ENCODE data around the gene NUP93. TPM values are rescaled to one million over a fixed set of nuclear protein-coding genes. Genes with fewer than 3 reads are reported as not detected.

NUP93 gene
- total and polyA plus RNA-seq, 2 of the 8 experiments (the other 6 are each of a cell fraction or from before 2014, with no cell fraction given): 147 to 201 TPM

GRCh38 chr16:56764835-56765234 lies 34.9 kb downstream of the NUP93 start:
- H4K5ac ChIP-seq (ENCODE audit: insufficient read length, low read depth, low read length): no peak overlapping the region
- no peak overlapping the region for H2AK5ac ChIP-seq (ENCODE audit: low read depth, low read length)
- no peak overlapping the region for H2AFZ ChIP-seq (ENCODE audit: low read length)
- no peak overlapping the region for H2BK5ac ChIP-seq (ENCODE audit: low read depth, low read length)
- POLR2A ChIA-PET (ENCODE audit: partially characterized antibody): no interaction called here
- no peak overlapping the region for H3K9ac ChIP-seq (replicated peaks in 1 of 4; ENCODE audit: extremely low read depth in 1 of 4, low read depth in 3 of 4, low read length in 3 of 4)
- no peak overlapping the region for H2BK12ac ChIP-seq (ENCODE audit: low read depth, low read length)
- no peaks in the 10 kb centered on the region for H3K9me3 ChIP-seq (ENCODE audit: insufficient read depth in 2 of 2, low read depth in 1 of 2, low read length in 1 of 2)
- H3K79me2 ChIP-seq (ENCODE audit: control insufficient read depth in 1 of 2, insufficient read depth in 2 of 2, low read length in 2 of 2): peaks cover 0 to 3% of the 10 kb centered on the region in 2 experiments; a peak in 1 of 4 replicates
- H4K8ac ChIP-seq (ENCODE audit: extremely low read depth, insufficient read depth, low read length): no peak overlapping the region
- H2BK15ac ChIP-seq (ENCODE audit: low read length): no peak overlapping the region
- no peak overlapping the region for H3K4me2 ChIP-seq (ENCODE audit: insufficient read depth in 1 of 2, low read depth in 2 of 2, low read length in 2 of 2)
- no peak overlapping the region for H2BK20ac ChIP-seq (ENCODE audit: low read length)
- no peak overlapping the region for H2BK120ac ChIP-seq (replicated peaks; ENCODE audit: low read depth, low read length)
- H3K4me1 ChIP-seq (replicated peaks in 1 of 4; ENCODE audit: control insufficient read depth in 3 of 4, insufficient read depth in 4 of 4, low read length in 3 of 4): no peaks in the 10 kb centered on the region
- H3K4me3 ChIP-seq (ENCODE audit: extremely low read depth in 1 of 4, insufficient read depth in 2 of 4, low read depth in 3 of 4, low read length in 4 of 4): no peak overlapping the region
- H4K20me1 ChIP-seq (replicated peaks in 1 of 2; ENCODE audit: control insufficient read depth in 1 of 2, insufficient read depth in 2 of 2, low read length in 2 of 2): peaks cover 4 to 5% of the 10 kb centered on the region in 2 experiments
- TF ChIP-seq NRF1 (IDR thresholded peaks at IDR 0.05; ENCODE audit: low read depth, low read length): no peak
- no peak for TF ChIP-seq TEAD4 (IDR thresholded peaks at IDR 0.05; ENCODE audit: low read depth, low read length)
- TF ChIP-seq GTF2F1 (IDR thresholded peaks at IDR 0.05; ENCODE audit: borderline replicate concordance, low read depth, low read length): no peak
- no peak for TF ChIP-seq RXRA (IDR thresholded peaks at IDR 0.05; ENCODE audit: insufficient read depth, low read depth, low read length)
- TF ChIP-seq HDAC2 (IDR thresholded peaks at IDR 0.05; ENCODE audit: borderline replicate concordance in 1 of 2, low read depth in 2 of 2, low read length in 2 of 2): no peak
- no peak for TF ChIP-seq SIX5 (IDR thresholded peaks at IDR 0.05; ENCODE audit: low read depth, low read length)
- no peaks in the 10 kb centered on the region for H3K23me2 ChIP-seq (ENCODE audit: low read depth, low read length)
- H3K79me1 ChIP-seq (ENCODE audit: low read depth, low read length): no peaks in the 10 kb centered on the region; the same call in 1 of the 2 replicates
- no peak overlapping the region for H3K23ac ChIP-seq (ENCODE audit: insufficient read length)
- H4K91ac ChIP-seq (replicated peaks; ENCODE audit: insufficient read length, low read length): no peak overlapping the region
- H3K4ac ChIP-seq (replicated peaks; ENCODE audit: insufficient read length, low read depth, low read length): no peak overlapping the region
- no peak overlapping the region for H3K18ac ChIP-seq (ENCODE audit: extremely low read depth, low read length)
- no peaks in the 10 kb centered on the region for H3K27me3 ChIP-seq (replicated peaks in 1 of 4; ENCODE audit: control insufficient read depth in 3 of 4, extremely low read depth in 1 of 4, insufficient read depth in 3 of 4, low read length in 3 of 4)
- DNase-seq (ENCODE audit: low read depth in 1 of 2, low spot score in 2 of 2) (no peak), FAIRE-seq (no peak)
- H3K56ac ChIP-seq (replicated peaks; ENCODE audit: insufficient read length, low read depth, low read length): no peak overlapping the region
- peaks cover 2 to 14% (median 7%) of the 10 kb centered on the region in 4 experiments; a peak in 6 of 8 replicates for H3K36me3 ChIP-seq (ENCODE audit: control insufficient read depth in 2 of 4, insufficient read depth in 4 of 4, low read length in 3 of 4)
- CTCF ChIA-PET (ENCODE audit: partially characterized antibody): interaction anchor here (0.9 kb wide), 1 partner anchor 50 kb away, joined by 3 read pairs; no protein-coding TSS in a partner anchor
- 78% methylated on average over 2 of the region's 2 CpGs; no CpG with 5 or more reads in 1 of the 2 experiments for WGBS, 2 experiments (ENCODE audit: extremely low coverage in 1 of 2, insufficient coverage in 1 of 2, insufficient read length in 1 of 2, insufficient replicate concordance in 2 of 2, low coverage in 1 of 2, low lambda C conversion rate in 2 of 2, missing lambda C conversion rate in 1 of 2)
- H3K27ac ChIP-seq (ENCODE audit: low read depth, low read length): no peak overlapping the region
- H3K14ac ChIP-seq (ENCODE audit: insufficient read length): no peak overlapping the region

Measured in H1 (cell line).